Umbilical cord (tissue), 2 donors: Measurements from ENCODE around the gene ALPI. TPM values are rescaled to one million over a fixed set of nuclear protein-coding genes. Genes with fewer than 3 reads are reported as not detected.
"Not testable (repeated sequence)": the region's sequence is repeated elsewhere in the genome, so short reads cannot be mapped to it uniquely, and the experiment has no call there.

Experiments used
- DNase-seq: peaks from one replicate; pipeline ENCODE4 v3.0.0-alpha.2; 2015; ENCODE audit warnings: low spot score
- total RNA-seq: library from RNA; depleted of rRNA; stranded (reverse); fragments of >200 nt; gene quantifications from one replicate; pipeline ENCODE4 v1.2.3, GENCODE V29; 2014; ENCODE audit warnings: low replicate concordance; ENCODE audit not compliant: insufficient read depth

Gene ALPI
- 2.9 TPM for total RNA-seq

DNA sequence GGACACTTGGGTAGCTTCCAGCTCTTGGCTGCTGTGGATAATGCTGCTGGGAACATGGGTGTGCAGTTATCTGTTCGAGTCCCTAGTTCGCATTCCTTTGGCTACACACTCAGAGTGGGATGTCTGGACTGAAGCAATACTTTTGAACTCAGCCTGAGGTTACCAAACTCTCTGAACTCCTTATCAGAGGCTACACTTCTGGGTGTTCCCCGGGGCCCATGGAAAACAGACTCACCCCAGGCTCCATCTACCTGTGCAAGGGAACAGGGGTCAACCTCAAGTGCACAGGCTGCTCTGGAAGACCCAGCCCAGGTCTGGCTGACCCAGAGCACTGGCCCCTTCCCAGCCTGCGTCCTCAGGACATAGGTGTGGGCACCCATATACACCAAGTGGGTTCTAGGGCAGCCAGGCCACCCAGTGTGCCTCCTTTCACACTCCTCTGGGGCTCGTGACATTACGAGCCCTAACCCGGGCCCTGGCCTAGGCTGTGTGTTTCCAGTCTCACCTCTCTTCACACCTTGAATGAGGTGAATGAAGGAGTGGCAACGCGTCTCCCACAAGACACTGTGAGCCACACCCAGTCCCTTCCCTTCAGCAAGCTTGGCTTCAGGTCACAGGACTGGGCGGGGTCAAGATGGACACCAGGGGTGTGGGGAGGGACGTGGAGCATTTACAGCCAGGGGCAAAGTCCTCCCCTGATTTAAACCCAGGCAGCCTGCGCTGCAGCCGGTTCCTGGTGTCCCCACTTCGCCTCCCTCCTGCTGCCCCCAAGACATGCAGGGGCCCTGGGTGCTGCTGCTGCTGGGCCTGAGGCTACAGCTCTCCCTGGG, at the start of gene ALPI:
Gene ALPI (plus strand): TSS at position 728 of the 830 bp plus-strand sequence. CDS start 47 bp downstream, at position 775.
- no peak for DNase-seq

DNA sequence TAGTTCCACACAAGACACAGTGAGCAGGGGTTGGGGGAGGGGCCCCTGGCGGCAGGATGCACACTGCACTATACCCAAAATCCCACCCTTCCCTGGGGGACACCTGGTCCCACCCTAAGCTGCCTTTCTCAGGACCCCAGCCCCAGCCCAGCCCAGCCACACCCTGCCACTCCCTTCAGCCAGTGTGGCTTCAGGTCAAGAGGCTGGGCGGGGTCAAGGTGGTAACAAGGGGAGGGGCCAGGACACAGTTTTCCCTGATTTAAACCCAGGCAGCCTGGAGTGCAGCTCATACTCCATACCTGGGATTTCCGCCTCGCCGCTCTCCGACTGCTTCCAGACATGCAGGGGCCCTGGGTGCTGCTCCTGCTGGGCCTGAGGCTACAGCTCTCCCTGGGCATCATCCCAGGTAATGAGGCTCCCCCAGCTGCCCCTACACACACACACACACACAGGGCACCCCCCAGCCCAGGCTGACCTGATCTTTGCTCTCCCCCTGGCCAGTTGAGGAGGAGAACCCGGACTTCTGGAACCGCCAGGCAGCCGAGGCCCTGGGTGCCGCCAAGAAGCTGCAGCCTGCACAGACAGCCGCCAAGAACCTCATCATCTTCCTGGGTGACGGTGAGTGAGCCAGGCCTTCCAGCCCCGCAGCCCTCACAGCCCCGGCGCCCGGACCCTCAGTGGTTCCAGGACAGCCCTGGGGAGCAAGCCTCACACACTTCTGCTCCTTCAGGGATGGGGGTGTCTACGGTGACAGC, 49.2 kb upstream of the ALPI start, which contains the start of gene ALPG:
Gene ALPG (plus strand): TSS at position 289 of the 755 bp plus-strand sequence. CDS start 51 bp downstream, at position 340.
- no peak for DNase-seq

DNA sequence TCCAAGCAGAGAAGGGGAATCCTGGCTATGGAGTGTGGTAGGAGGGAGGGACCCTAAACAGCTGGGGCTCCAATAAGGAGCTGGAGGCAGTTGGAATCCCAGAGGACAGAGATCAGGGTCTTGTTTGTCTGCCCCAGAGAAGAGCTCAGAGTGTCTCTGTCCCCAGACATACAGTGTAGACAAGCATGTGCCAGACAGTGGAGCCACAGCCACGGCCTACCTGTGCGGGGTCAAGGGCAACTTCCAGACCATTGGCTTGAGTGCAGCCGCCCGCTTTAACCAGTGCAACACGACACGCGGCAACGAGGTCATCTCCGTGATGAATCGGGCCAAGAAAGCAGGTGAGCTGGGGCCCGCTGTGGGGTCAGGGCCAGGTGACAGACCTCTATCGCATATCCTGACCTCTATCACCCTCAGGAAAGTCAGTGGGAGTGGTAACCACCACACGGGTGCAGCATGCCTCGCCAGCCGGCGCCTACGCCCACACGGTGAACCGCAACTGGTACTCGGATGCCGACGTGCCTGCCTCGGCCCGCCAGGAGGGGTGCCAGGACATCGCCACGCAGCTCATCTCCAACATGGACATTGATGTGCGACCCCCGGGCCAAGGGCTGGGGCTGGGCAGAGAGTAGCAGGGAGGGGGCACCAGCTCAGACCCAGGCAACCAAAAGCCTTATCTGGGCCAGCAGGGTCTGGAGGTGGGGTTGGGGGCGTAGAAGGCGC, 48.4 kb upstream of the ALPI start:
- not testable (repeated sequence) for DNase-seq

DNA sequence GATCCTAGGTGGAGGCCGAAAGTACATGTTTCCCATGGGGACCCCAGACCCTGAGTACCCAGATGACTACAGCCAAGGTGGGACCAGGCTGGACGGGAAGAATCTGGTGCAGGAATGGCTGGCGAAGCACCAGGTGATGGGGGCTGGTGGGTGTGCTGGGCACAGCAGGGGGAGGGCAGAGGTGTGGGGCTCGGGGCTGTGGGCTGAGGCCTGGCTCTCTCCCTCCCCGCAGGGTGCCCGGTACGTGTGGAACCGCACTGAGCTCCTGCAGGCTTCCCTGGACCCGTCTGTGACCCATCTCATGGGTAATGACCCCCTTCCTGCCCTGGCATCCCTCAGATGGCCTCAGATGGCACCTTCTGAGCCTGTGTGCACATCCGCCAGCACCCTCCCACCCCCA, 47.7 kb upstream of the ALPI start:
- DNase-seq = not testable (repeated sequence)

DNA sequence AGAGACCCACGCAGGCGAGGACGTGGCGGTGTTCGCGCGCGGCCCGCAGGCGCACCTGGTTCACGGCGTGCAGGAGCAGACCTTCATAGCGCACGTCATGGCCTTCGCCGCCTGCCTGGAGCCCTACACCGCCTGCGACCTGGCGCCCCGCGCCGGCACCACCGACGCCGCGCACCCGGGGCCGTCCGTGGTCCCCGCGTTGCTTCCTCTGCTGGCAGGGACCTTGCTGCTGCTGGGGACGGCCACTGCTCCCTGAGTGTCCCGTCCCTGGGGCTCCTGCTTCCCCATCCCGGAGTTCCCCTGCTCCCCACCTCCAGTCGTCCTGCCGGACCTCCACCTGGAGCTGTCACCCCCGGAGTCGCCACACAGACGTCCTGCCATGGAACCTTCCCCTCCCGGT, 46.3 kb upstream of the ALPI start:
- DNase-seq = not testable (repeated sequence)

DNA sequence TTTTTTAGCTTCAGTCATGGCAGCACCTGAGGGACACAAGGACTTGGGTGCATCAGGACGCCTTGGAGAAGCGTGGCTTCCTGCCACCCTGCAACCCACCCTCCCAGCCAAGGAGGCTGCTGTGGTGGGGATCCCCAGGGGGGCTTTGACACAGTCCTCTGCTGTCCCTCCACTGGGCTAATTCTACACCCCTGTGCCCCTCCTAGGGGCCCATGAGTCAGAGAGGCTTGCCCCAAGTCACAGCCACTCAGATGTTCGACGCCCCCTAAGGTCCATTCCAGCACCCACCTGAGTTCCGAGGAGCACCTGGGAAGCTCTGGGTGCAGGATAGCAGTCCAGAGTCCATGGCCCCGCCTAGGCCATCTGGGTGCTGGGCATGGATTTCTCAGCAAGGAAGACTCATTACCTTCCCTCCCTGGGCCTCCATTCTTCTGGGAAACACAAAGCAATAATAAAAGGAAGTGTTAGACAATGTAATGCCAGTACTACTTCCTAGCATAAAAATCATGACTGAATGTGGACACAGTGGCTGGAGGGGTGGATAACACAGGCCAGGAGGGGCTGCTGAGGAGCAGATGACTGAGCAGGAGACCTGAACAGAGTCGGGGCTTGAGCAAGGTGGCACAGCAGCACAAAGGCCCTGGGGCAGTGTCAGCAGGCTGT, 45.6 kb upstream of the ALPI start:
- no peak for DNase-seq

DNA sequence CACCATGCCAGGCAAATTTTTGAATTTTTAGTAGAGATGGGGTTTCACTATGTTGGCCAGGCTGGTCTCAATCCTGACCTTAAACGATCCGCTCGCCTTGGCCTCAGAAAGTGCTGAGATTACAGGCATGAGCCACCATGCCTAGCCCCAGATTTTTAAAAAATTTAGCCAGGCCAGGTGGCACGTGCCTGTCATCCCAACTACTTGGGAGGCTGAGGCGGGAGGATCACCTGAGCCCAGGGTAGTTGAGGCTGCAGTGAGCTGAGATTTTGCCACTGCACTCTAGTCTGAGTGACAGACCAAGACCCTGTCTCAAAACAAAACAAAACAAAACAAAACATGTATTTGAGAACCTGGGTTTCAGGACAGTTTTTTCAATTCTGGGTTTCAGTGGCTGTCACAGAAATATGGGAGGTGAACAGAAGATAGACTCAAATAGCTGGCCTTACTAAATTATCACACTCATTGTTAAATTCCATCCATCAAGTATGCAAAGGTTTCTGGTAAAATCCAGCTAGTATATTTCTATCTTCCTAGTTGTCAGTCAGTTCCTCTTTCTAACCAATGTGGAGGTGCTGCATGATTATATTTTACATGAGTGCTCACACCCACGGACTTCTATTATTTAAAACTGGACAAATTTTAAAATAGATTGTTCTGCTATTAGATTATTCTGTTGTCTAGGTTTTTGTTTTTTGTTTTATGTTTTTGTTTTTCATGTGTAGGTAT, 43.9 kb upstream of the ALPI start:
- DNase-seq = no peak

DNA sequence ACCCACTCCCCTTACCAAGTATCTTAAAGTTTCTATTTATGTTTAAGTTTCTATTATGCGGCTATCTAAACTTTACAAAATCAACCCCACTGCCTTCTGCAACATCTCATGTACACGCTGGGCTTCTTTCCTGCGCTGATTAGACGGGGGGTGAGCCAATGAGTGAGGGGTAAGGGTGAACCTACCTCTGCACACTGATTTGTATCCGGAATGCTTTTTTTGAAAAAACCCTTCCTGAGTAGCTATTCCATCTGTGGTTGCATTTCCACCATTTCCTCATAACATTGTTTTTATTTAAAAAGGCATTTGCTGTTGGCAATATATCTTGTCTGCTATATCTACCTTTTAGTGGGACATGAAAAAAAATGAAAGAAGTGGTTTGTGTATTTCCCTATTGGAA, 43.0 kb upstream of the ALPI start:
- DNase-seq = no peak

DNA sequence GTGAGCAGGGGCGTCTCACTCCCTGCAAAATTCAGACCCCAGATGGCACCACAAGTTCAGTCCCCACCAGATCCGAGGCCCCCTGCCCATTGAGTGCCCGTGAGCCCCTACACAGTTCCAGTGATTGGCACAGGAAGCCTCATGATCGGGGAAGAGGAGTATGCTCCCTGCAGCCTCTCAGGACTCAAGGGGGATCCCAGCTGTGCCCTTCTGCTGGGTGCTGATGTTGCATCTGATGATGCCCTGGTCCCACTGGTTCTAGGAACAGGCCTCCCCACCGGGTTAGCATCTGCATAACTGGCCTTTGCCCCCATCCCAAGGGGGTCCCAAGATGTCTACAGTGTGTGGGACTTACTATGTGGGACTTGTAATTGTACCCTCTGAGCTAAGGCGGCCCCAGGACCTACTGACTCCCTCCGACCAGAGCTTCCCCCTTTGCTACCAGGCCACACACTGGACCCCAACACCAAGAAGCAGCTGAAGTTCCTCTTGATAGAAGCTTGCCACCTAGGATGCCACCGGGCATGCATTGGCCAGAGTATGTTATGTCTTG, 40.7 kb upstream of the ALPI start:
- no peak for DNase-seq

DNA sequence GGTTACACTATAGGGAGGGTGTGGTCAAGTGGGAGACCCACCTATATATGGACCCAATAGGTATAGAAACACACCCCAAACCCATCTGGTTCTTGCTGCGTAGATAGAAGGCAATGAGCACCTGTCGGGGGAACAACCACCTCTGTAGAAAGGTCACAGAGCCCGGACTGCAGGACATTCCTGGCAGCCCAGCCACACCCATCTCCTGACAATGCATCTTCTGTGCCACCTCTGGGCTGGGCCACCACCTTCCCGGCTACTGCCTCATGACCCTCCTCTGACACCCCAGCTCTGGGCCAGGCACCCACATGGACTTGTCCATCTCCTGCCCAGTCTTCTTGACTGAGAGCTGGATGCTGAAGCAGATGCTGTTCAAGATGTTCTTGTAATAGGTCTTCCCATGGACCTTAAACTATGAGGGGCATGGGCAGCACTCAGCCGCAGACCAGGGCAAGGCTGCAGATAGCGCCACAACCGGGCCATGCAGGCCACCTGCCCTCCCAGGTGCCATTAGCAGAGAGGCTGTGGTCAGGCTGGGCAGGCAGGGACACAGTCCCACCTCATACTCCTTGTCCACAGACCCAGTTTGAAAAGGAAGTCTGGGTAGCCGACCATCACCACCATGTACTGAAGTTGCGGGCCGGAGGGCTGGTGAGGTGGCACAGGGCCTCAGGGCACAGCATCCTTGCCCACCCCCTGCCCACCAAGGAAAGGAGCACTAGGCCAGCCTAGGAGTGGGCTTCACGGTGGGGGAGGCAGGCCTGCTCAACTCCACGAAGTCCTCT, 40.0 kb upstream of the ALPI start:
- no peak for DNase-seq

DNA sequence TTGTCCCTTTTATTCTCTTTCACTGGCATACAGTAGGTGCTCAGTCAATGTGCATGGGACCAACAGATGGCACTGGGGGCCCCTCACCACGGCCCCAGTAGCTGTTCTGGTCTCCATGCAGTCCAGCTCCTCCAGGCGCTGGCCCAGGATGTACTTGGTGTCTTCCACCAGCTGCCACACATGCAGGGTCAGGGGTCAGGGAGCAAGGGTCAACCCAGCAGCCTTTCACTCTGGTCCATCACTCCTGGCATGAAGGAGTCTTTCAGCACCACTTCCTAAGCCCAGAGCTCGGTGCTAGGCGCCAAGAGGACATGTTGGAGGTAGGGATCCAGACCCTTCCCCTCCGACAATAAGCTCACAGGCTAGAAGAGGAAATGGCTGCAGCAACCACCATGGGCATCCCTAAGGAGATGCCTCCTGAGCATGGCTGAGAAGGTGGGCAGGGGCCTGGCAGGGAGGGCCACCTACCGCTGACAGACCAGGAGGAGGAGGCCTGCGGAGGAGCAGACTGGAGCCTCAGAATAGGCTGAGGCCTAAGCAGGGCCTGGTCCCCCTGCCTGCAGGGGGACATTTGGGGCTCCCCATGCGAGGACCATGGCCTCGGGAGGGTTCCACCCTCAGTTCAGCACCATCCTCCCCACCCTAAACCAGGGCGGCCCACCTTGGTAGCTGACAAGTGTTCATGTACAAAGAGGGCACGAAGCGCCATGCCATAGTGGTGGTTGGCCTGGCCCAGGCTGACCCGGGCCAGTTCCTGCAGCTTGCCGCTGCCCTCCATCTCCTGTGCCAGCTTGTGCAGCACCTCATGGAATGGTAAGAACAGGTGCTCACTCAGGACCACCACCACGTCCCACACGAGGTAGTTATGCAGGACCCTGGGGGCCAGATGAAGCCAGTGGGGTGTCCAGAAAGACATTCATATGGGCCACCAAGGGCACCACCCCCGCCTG, 39.2 kb upstream of the ALPI start:
- no peak for DNase-seq

DNA sequence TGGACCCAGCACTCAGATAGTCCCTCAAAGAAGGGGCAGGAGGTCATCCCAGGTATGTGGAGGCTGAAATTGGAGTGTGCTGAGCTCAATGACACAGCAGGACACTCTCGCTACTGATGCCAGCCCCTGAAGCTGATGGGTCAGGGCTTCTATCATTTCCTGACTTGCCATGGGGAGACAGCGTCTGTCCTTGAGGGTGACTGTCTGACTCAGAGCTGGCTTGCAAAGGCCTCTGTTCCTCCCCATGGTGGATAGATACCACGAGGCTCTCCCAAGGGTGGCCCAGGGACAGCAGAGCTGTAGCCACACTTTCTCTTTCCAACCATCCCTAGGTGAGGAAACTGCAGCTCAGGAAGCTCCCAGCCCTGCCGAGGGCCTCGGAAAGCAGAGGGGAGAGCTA, 38.5 kb upstream of the ALPI start:
- no peak for DNase-seq

DNA sequence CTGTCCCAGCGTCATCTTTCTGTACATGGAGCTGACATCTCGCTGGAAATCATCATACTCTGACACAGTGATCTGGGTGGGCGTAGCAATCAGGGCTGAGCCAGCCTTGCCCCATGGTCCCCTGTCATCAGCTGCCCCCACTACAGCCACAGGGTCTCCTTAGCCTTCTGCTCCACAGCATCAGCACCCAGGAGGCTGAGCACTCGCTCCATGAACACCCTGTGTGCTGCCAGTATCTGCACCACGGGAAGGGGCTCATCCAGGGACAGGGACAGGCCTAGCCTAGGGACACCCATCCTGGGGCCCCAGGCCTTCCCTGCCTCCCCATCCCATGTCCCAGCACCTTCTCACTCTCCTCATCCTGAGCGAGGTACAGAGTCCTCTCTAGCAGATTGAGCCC, 37.9 kb upstream of the ALPI start:
- DNase-seq = no peak

DNA sequence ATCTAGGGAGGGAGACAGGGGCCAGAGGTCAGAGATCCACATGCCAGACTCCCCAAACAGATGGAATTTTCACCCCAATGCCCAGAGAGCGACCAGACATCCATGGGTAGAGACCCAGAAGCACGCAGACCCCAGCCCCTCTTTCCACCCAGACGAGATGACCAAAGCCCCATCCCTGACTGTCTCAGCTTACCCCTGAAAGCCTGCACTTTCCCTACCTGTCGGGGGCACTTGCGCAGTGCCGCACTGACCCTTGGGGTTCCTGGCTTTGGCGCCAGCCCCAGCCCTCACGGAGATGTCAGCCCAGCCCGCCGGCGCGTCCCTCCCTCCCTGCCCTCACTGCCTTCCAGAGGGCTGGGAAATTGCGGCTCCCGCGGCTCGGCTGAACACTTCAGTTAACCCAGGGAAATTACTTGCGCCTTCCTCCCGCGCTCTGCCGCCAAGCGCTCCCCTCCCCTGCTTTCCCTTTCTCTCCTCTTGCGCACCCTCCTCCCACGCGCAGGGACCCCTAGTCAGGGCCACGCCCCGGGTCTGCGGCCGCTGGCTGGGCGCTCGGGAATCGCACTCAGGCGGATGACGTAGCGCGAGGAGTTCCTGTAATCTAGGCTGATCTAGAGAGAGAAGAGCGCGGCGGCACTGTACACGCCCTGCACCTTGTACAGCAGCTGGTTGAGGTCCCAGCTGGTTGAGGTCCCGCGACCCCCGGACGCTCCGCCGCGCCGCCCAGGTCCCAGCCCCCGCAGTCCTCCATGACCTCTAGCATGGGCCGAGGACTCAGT, 37.3 kb upstream of the ALPI start:
- peak; percentile 24 for DNase-seq

DNA sequence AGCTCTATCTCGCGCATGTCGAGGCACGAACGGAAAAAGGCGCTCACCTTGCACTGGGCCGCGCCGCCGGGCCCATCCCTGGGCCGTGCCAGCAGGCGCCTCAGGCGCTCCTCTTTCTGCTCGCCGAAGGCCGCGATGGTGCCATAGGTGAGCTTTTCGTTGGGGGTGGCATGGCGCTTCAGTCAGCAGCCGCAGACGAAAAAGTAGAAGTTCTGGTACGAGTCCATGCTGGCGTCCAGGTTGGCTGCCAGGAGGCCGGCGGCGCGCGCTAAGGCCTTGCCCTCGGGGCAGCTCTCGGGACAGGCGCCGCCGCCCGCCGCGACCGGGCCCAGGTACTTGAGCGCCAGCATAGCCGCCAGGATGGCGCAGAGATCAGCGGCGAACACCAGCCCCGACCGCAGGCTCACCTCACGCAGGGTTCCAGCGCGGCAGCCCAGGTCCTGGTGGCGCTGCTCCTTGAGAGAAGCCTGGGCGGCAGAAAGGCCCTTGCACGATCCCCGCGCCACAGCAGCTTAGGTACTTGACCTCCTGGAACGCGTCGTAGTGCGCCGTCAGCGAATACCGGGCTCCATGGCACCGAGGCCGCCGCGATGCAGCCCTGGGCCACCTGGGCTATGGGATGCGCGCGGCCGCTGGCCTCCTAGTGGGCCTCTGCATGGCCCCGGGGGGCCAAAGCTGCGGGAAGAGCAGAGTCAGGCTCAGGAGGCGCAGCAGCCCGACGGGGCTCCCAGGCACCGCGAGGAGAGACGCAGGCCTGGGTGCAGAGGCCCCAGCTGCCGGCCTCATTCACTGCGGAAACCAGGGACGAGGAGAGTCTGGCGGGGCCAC, 36.5 kb upstream of the ALPI start:
- no peak for DNase-seq

DNA sequence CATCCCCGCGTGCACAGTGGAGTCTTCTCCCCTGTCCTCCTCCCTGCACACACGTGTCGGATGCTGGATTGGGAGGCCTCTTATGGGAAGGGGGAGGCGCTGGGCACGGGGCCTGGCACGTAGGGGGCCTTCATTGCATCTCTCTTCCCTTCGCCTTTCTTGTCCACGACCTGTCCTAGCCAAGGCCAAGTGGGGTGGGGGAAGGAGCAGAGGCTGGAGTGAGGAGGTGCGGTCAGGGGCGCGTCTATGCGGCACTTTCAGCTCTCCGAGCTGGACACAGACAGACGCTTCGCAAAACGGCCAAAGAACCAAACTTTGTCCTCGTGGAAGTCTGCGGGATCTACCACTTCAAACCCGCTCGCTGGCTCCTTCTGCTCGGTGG, 35.9 kb upstream of the ALPI start:
- DNase-seq = no peak
